Omental fat pad (tissue), 4 donors: Measurements from ENCODE around the gene ANKUB1. TPM values are rescaled to one million over a fixed set of nuclear protein-coding genes. Genes with fewer than 3 reads are reported as not detected.
A peak's percentile ranks its signal among the peaks of the same experiment; 100 is the strongest.

Source experiments
- ATAC-seq: fragments of 150-250 bp; one replicate; pipeline ENCODE4 v1.9.1; 2016; ENCODE audit warnings: mild to moderate bottlenecking, moderate library complexity; ENCODE audit not compliant: low FRiP score
- DNase-seq: peaks from one replicate; pipeline ENCODE4 v3.0.0-alpha.2; 2019; ENCODE audit warnings: low spot score
- CTCF ChIP-seq, 3 donors: fragments of 450-650 bp; IDR thresholded peaks; one replicate each; pipeline ENCODE4 v1.5.1; 2016 to 2017; ENCODE audit warnings: antibody characterized with exemption in 3 of 3, mild to moderate bottlenecking in 3 of 3, moderate library complexity in 2 of 3
- total RNA-seq, 4 donors: library from RNA; depleted of rRNA; stranded (reverse); fragments of >200 nt; gene quantifications; one replicate each; pipeline ENCODE4 v1.1.0, GENCODE V29; 2016

ANKUB1 gene
- total RNA-seq, 4 donors from 2014 or later: not detected

GRCh38 chr3:149726716-149727407 lies 65.5 kb downstream of the ANKUB1 start:
- TF ChIP-seq CTCF (IDR thresholded peaks at IDR 0.05): no peak
- ATAC-seq: no peak

GRCh38 chr3:149723781-149724180 lies 68.6 kb downstream of the ANKUB1 start:
- DNase-seq: no peak
- TF ChIP-seq CTCF (IDR thresholded peaks at IDR 0.05): no peak
- no peak for ATAC-seq

More at GRCh38 chr3:149726716-149727407, 65.5 kb downstream of the ANKUB1 start:
- DNase-seq: no peak

- ATAC-seq: no peak
- no peak for DNase-seq
- no peak for TF ChIP-seq CTCF (IDR thresholded peaks at IDR 0.05)
Measured at GRCh38 chr3:149720918-149721317, 71.4 kb downstream of the ANKUB1 start.

GRCh38 chr3:149717391-149718056 lies 74.8 kb downstream of the ANKUB1 start:
- DNase-seq (no peak), ATAC-seq (no peak)
- peak in 1 of 3 donors; percentile 36 for TF ChIP-seq CTCF (IDR thresholded peaks at IDR 0.05)

GRCh38 chr3:149716984-149717383 lies 75.4 kb downstream of the ANKUB1 start:
- DNase-seq: no peak
- TF ChIP-seq CTCF (IDR thresholded peaks at IDR 0.05): no peak
- no peak for ATAC-seq

- ATAC-seq (no peak), DNase-seq (no peak)
- TF ChIP-seq CTCF (IDR thresholded peaks at IDR 0.05): no peak
Measured at GRCh38 chr3:149715247-149715646, 77.1 kb downstream of the ANKUB1 start.
